Spinal cord (tissue), 10 donors: ENCODE data around the gene ADCY9. TPM values are rescaled to one million over a fixed set of nuclear protein-coding genes. Genes with fewer than 3 reads are reported as not detected.
A peak's percentile ranks its signal among the peaks of the same experiment; 100 is the strongest.
"Not testable (repeated sequence)": the region's sequence is repeated elsewhere in the genome, so short reads cannot be mapped to it uniquely, and the experiment has no call there.

Source experiments
- DNase-seq, 6 donors: peaks; one replicate each; pipeline versions ENCODE4 v3.0.0 to v3.0.0-alpha.2; 2013 to 2015; ENCODE audit warnings: low spot score in 6 of 6, low read depth in 4 of 6
- H3K27ac ChIP-seq: one replicate; pipeline ENCODE4 v1.5.1; 2013; ENCODE audit warnings: low read depth, low read length, control low read depth
- H3K27me3 ChIP-seq: one replicate; pipeline ENCODE4 v1.6.1; 2013; ENCODE audit warnings: low read length; ENCODE audit not compliant: control insufficient read depth, insufficient read depth
- H3K36me3 ChIP-seq: one replicate; pipeline ENCODE4 v1.6.1; 2013; ENCODE audit warnings: low read length; ENCODE audit not compliant: control insufficient read depth, insufficient read depth
- H3K4me1 ChIP-seq: one replicate; pipeline ENCODE4 v1.6.1; 2013; ENCODE audit warnings: low read length; ENCODE audit not compliant: control insufficient read depth, insufficient read depth
- H3K4me3 ChIP-seq: one replicate; pipeline ENCODE4 v1.5.1; 2013; ENCODE audit warnings: low read depth, low read length, control low read depth
- H3K9me3 ChIP-seq: one replicate; pipeline ENCODE4 v1.6.1; 2013; ENCODE audit warnings: low read length; ENCODE audit not compliant: control insufficient read depth, insufficient read depth
- WGBS: methylation state at CpG from one replicate; pipeline ENCODE4 v1.1.5; 2013; ENCODE audit warnings: missing lambda C conversion rate; ENCODE audit not compliant: insufficient coverage; 5-methylcytosine and 5-hydroxymethylcytosine counted together
- polyA plus RNA-seq, 2 donors: library from polyadenylated mRNA; unstranded; fragments of 120-200 nt; gene quantifications; one replicate each; pipeline ENCODE4 v1.2.1, GENCODE V29; 2013; ENCODE audit not compliant: insufficient read length in 2 of 2
- total RNA-seq, 2 donors: library from RNA; depleted of rRNA in 1 of 2; stranded (reverse); fragments of 120-200 nt in 1 of 2; fragments of >200 nt in 1 of 2; gene quantifications; one replicate each; pipeline versions ENCODE4 v1.2.3 to v1.2.4, GENCODE V29; 2013 to 2014
- donor health status: healthy.

ADCY9 gene
- total and polyA plus RNA-seq, 4 donors = 12.0 to 13.4 (median 13.0) TPM

GRCh38 chr16:3964686-3965290 is 151.5 kb downstream of the ADCY9 start:
- H3K9me3 ChIP-seq = no peaks in the 10 kb centered on the region
- WGBS = 90% methylated on average over 26 of the region's 28 CpGs

GRCh38 chr16:3963886-3964685 is 152.2 kb downstream of the ADCY9 start:
- no peak for DNase-seq
- Histone ChIP-seq H3K9me3 (no peaks in the 10 kb centered on the region), H3K27me3 (no peaks in the 10 kb centered on the region), H3K36me3 (peaks cover 39% of the 10 kb centered on the region), H3K4me3 (no peak overlapping the region), H3K27ac (no peak overlapping the region), H3K4me1 (peaks cover 10% of the 10 kb centered on the region)
- WGBS = 85% methylated on average over 28 of the region's 29 CpGs

More at GRCh38 chr16:3964686-3965290, 151.5 kb downstream of the ADCY9 start:
- DNase-seq = no peak
- no peak overlapping the region for H3K4me3 ChIP-seq
- no peak overlapping the region for H3K27ac ChIP-seq
- peaks cover 10% of the 10 kb centered on the region for H3K4me1 ChIP-seq
- H3K36me3 ChIP-seq = peaks cover 39% of the 10 kb centered on the region
- H3K27me3 ChIP-seq = no peaks in the 10 kb centered on the region

GRCh38 chr16:3963203-3963602 is 153.0 kb downstream of the ADCY9 start:
- DNase-seq = peak in 1 of 6 donors; percentile 34
- Histone ChIP-seq H3K27me3 (no peaks in the 10 kb centered on the region), H3K4me1 (peaks cover 10% of the 10 kb centered on the region), H3K36me3 (peaks cover 36% of the 10 kb centered on the region), H3K4me3 (no peak overlapping the region), H3K9me3 (no peaks in the 10 kb centered on the region), H3K27ac (no peak overlapping the region)
- WGBS = 44% methylated on average over 17 of the region's 17 CpGs

- Histone ChIP-seq H3K4me1 (peaks cover 10% of the 10 kb centered on the region), H3K27me3 (no peaks in the 10 kb centered on the region), H3K27ac (peak overlapping the region; percentile 70), H3K9me3 (no peaks in the 10 kb centered on the region), H3K36me3 (peaks cover 30% of the 10 kb centered on the region), H3K4me3 (no peak overlapping the region)
- DNase-seq = peak in 1 of 6 donors; percentile 59
- 37% methylated on average over 8 of the region's 11 CpGs for WGBS
Measured at GRCh38 chr16:3961449-3961849, 154.8 kb downstream of the ADCY9 start.

GRCh38 chr16:3959926-3960590 is 156.2 kb downstream of the ADCY9 start:
- WGBS = 79% methylated on average over 7 of the region's 14 CpGs
- Histone ChIP-seq H3K4me3 (peak overlapping the region; percentile 32), H3K27ac (peak overlapping the region; percentile 70), H3K36me3 (peaks cover 16% of the 10 kb centered on the region), H3K4me1 (peaks cover 10% of the 10 kb centered on the region)
- not testable (repeated sequence) for H3K9me3 ChIP-seq, DNase-seq, H3K27me3 ChIP-seq

- no CpG with 5 or more reads among the region's 3 CpGs for WGBS
Measured at GRCh38 chr16:3959148-3959547, 157.1 kb downstream of the ADCY9 start.

GRCh38 chr16:3957344-3957980 is 158.8 kb downstream of the ADCY9 start:
- H3K27me3 ChIP-seq = peaks cover 2% of the 10 kb centered on the region
- DNase-seq = no peak
- 80% methylated on average over 16 of the region's 23 CpGs for WGBS
- no peaks in the 10 kb centered on the region for H3K9me3 ChIP-seq
- H3K36me3 ChIP-seq = no peaks in the 10 kb centered on the region
- H3K4me3 ChIP-seq = no peak overlapping the region
- no peak overlapping the region for H3K27ac ChIP-seq
- H3K4me1 ChIP-seq = peaks cover 18% of the 10 kb centered on the region

More at GRCh38 chr16:3959148-3959547, 157.1 kb downstream of the ADCY9 start:
- H3K4me1 ChIP-seq = peaks cover 16% of the 10 kb centered on the region
- H3K36me3 ChIP-seq = peaks cover 7% of the 10 kb centered on the region
- no peak overlapping the region for H3K27ac ChIP-seq
- H3K27me3 ChIP-seq = no peaks in the 10 kb centered on the region
- DNase-seq = peak in 1 of 6 donors; percentile 47
- H3K9me3 ChIP-seq = no peaks in the 10 kb centered on the region
- H3K4me3 ChIP-seq = no peak overlapping the region

GRCh38 chr16:3954411-3954921 is 161.8 kb downstream of the ADCY9 start:
- 36% methylated on average over 15 of the region's 15 CpGs for WGBS
- peaks cover 20% of the 10 kb centered on the region for H3K4me1 ChIP-seq
- no peaks in the 10 kb centered on the region for H3K9me3 ChIP-seq
- peak overlapping the region; percentile 33 for H3K27ac ChIP-seq
- DNase-seq = peak in 2 of 6 donors; percentile 62 to 73
- H3K27me3 ChIP-seq = peaks cover 2% of the 10 kb centered on the region
- no peak overlapping the region for H3K4me3 ChIP-seq
- no peaks in the 10 kb centered on the region for H3K36me3 ChIP-seq

- 78% methylated on average over 20 of the region's 24 CpGs for WGBS
- Histone ChIP-seq H3K27me3 (peaks cover 2% of the 10 kb centered on the region), H3K9me3 (no peaks in the 10 kb centered on the region), H3K27ac (peak overlapping the region; percentile 33), H3K4me3 (no peak overlapping the region), H3K36me3 (no peaks in the 10 kb centered on the region), H3K4me1 (peaks cover 20% of the 10 kb centered on the region)
- DNase-seq = no peak
Measured at GRCh38 chr16:3953728-3954410, 162.4 kb downstream of the ADCY9 start.
